OCI-LY7 (cell line): ENCODE measurements around the gene EIF2S2.

ENCODE experiments used
- CTCF ChIP-seq: fragments of 200-600 bp; sonication (generic); conservative IDR thresholded peaks from 2 replicates; pipeline ENCODE4 v1.5.1; 2014; ENCODE audit warnings: mild to moderate bottlenecking, antibody characterized with exemption, low read length, moderate library complexity, mixed read lengths
- EZH2phosphoT487 ChIP-seq: fragments of 200-600 bp; sonication (generic); IDR thresholded peaks from 2 replicates; pipeline ENCODE4 v1.6.1; 2018; ENCODE audit warnings: low read depth, borderline replicate concordance, mild to moderate bottlenecking, mixed run types, antibody characterized with exemption, low read length, moderate library complexity, mixed read lengths

DNA sequence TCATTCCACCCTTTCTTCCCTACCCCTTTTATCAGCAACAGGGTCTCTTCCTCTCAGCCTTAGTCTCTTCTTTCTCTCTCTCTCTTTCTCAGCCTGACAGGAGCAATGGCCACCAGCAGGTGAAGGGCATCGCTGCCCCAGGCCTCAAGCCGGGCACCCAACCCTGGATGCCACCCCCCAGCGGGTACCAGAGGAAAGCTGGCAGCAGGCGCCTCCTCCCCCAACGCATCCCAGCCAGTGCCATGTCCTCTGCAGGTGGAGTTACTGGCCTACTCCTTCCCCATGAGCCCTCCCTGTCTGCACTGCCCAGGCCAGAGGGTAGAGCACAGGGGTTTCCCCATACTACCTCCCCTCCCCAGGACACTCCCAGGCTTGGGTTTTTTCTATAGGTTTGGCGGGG is 32.2 kb downstream of the EIF2S2 start:
- TF ChIP-seq CTCF (no peak), EZH2phosphoT487 (no peak)
